HCT116 (cell line): ENCODE data around the gene KCNK6. TPM values are rescaled to one million over a fixed set of nuclear protein-coding genes. Genes with fewer than 3 reads are reported as not detected.

Experiments
- ATAC-seq: fragments of 200-7000 bp; cut with Tn5 transposase; 2 replicates; pipeline ENCODE4 v1.9.1; 2020; ENCODE audit warnings: mild to moderate bottlenecking, moderate library complexity
- BruUV-seq: library from RNA; stranded (reverse); fragments of 400-500 nt; replicated peaks from 2 replicates; lab custom pipeline; 2021; lab: Mats Ljungman, UMichigan
- CTCF ChIA-PET: fragments of 300-600 bp; sonication (Branson Sonifier 250); formaldehyde crosslinking; loops from one replicate; lab custom pipeline; 2021; ENCODE audit warnings: antibody characterized with exemption; lab: Charles Lee
- POLR2A ChIA-PET: fragments of 300-600, 350-600 bp; sonication (Branson Sonifier 250); formaldehyde crosslinking; loops from one replicate; lab custom pipeline; 2021; ENCODE audit warnings: antibody characterized with exemption; lab: Charles Lee
- RAD21 ChIA-PET, 2 experiments: fragments of 300-600 bp; sonication (Branson Sonifier 250); formaldehyde crosslinking; loops; one replicate each; lab custom pipeline; 2023; ENCODE audit warnings: low total read pairs in 2 of 2; ENCODE audit not compliant: uncharacterized antibody in 2 of 2, unreplicated experiment in 2 of 2, low non-redundant PET in 1 of 2; lab: Charles Lee
- DNase-seq: peaks from one replicate; pipeline ENCODE4 v3.0.0-alpha.2; 2010; ENCODE audit warnings: low read depth, low spot score
- H2AFZ ChIP-seq: fragments of 200-600 bp; shearing (Covaris generic), sonication (generic); 2 replicates; pipeline ENCODE4 v1.6.1; 2017; ENCODE audit warnings: low read depth, mixed run types, mixed read lengths, antibody characterized with exemption, low read length; ENCODE audit not compliant: poor library complexity, severe bottlenecking
- H3K27ac ChIP-seq: 2 replicates; pipeline ENCODE4 v1.5.1; 2012; ENCODE audit warnings: low read depth, low read length
- H3K27me3 ChIP-seq: fragments of 200-600 bp; sonication (generic); 2 replicates; pipeline ENCODE4 v1.6.1; 2016; ENCODE audit warnings: mixed run types, low read length, mixed read lengths; ENCODE audit not compliant: insufficient read depth
- H3K36me3 ChIP-seq, 2 experiments: fragments of 200-500 bp in 1 of 2; fragments of 200-600 bp in 1 of 2; sonication (Bioruptor generic) in 1 of 2; sonication (generic) in 1 of 2; 2 replicates each; pipeline versions ENCODE4 v1.5.1 to v1.6.1; 2014 to 2016; ENCODE audit warnings: low read length in 2 of 2, inconsistent platforms in 1 of 2, mixed read lengths in 1 of 2, mixed run types in 1 of 2; ENCODE audit not compliant: insufficient read depth in 2 of 2, control insufficient read depth in 1 of 2
- H3K4me1 ChIP-seq, 2 experiments: fragments of 200-600 bp in 1 of 2; sonication (generic) in 1 of 2; 2 replicates each; pipeline versions ENCODE4 v1.5.1 to v1.6.1; 2012 to 2017; ENCODE audit warnings: low read length in 2 of 2, inconsistent platforms in 1 of 2, mild to moderate bottlenecking in 1 of 2, mixed read lengths in 1 of 2, mixed run types in 1 of 2, moderate library complexity in 1 of 2; ENCODE audit not compliant: insufficient read depth in 2 of 2, control insufficient read depth in 1 of 2
- H3K4me2 ChIP-seq: fragments of 200-600 bp; sonication (generic); 2 replicates; pipeline ENCODE4 v1.6.1; 2017; ENCODE audit warnings: mixed run types, low read length, mixed read lengths
- H3K4me3 ChIP-seq, 2 experiments: fragments of 200-600 bp in 1 of 2; sonication (generic) in 1 of 2; replicated peaks in 1 of 2; 2 replicates each; pipeline ENCODE4 v1.5.1; 2011 to 2016; ENCODE audit warnings: low read length in 2 of 2, control low read depth in 1 of 2, low read depth in 1 of 2, mild to moderate bottlenecking in 1 of 2, mixed read lengths in 1 of 2, mixed run types in 1 of 2
- H3K79me2 ChIP-seq: fragments of 200-600 bp; sonication (generic); 2 replicates; pipeline ENCODE4 v1.6.1; 2017; ENCODE audit warnings: mild to moderate bottlenecking, mixed run types, low read length, moderate library complexity, mixed read lengths; ENCODE audit not compliant: insufficient read depth
- H3K9ac ChIP-seq: fragments of 200-600 bp; sonication (generic); 2 replicates; pipeline ENCODE4 v1.6.1; 2016; ENCODE audit warnings: low read length, mixed read lengths
- H3K9me2 ChIP-seq: fragments of 200-600 bp; sonication (generic), shearing (Covaris generic); 2 replicates; pipeline ENCODE4 v1.6.1; 2017; ENCODE audit warnings: mixed run types, mild to moderate bottlenecking, moderate library complexity; ENCODE audit not compliant: insufficient read depth
- H3K9me3 ChIP-seq, 2 experiments: fragments of 200-500 bp in 1 of 2; fragments of 200-600 bp in 1 of 2; sonication (Bioruptor generic) in 1 of 2; sonication (generic) in 1 of 2; 2 replicates each; pipeline ENCODE4 v1.6.1; 2014 to 2017; ENCODE audit warnings: low read length in 2 of 2, mixed read lengths in 2 of 2, inconsistent platforms in 1 of 2, low read depth in 1 of 2, mild to moderate bottlenecking in 1 of 2, mixed run types in 1 of 2, moderate library complexity in 1 of 2; ENCODE audit not compliant: control insufficient read depth in 1 of 2, insufficient read depth in 1 of 2
- H4K20me1 ChIP-seq: fragments of 200-600 bp; sonication (generic), shearing (Covaris generic); 2 replicates; pipeline ENCODE4 v1.6.1; 2017; ENCODE audit warnings: mixed run types, mild to moderate bottlenecking, moderate library complexity; ENCODE audit not compliant: insufficient read depth
- ELF1 ChIP-seq: IDR thresholded peaks from 2 replicates; pipeline ENCODE4 v1.6.1; 2012; ENCODE audit warnings: low read depth, borderline replicate concordance
- RAD21 ChIP-seq: IDR thresholded peaks from 2 replicates; pipeline ENCODE4 v1.6.1; 2012; ENCODE audit warnings: low read depth, mild to moderate bottlenecking
- SIN3A ChIP-seq: IDR thresholded peaks from 2 replicates; pipeline ENCODE4 v1.6.1; 2012; ENCODE audit warnings: low read depth
- TCF7L2 ChIP-seq: IDR thresholded peaks from 2 replicates; pipeline ENCODE4 v1.7.0; 2011; ENCODE audit warnings: borderline replicate concordance, inconsistent platforms; ENCODE audit not compliant: insufficient read depth, insufficient read length; ENCODE audit errors: extremely low read depth
- intact Hi-C: fragments of 100-400 bp; cut with micrococcal nuclease; formaldehyde crosslinking; loops from 2 replicates; pipeline ENCODE4 v1.10.0; 2022
- total RNA-seq: library from RNA; stranded (reverse); gene quantifications from one replicate; pipeline ENCODE4 v1.2.1, GENCODE V29; 2021; ENCODE audit not compliant: unreplicated experiment
- TF ChIP-seq, protein P1 (sequence below): IDR thresholded peaks from 2 replicates; pipeline ENCODE4 v1.6.1; 2012; ENCODE audit warnings: low read depth

Gene KCNK6
- total RNA-seq, 1 experiment from 2014 or later, result 11.0 TPM

DNA sequence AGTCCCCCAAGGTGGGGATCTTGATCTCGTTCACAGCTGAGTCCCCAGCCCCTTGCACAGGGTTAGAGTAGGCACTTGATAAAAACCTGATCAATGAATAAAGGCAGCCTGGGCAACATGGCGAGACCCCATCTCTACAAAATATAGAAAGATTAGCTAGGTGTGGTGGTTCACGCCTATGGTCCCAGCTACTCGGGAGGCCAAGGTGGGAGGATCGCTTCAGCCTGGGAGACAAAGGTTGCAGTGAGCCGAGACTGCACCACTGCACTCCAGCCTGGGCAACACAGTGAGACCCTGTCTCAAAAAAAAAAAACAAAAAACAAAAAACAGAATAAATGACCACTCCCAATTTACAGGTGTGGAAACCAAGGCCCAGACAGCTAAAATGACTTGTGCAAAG, 8.7 kb upstream of the KCNK6 start:
- peaks cover 16% of the 10 kb centered on the region; the same call in 1 of the 2 replicates for H3K79me2 ChIP-seq
- ATAC-seq, result no peak
- no peak overlapping the region for H3K4me2 ChIP-seq
- no peak for DNase-seq
- H4K20me1 ChIP-seq, result no peaks in the 10 kb centered on the region
- TF ChIP-seq, protein P1, sequence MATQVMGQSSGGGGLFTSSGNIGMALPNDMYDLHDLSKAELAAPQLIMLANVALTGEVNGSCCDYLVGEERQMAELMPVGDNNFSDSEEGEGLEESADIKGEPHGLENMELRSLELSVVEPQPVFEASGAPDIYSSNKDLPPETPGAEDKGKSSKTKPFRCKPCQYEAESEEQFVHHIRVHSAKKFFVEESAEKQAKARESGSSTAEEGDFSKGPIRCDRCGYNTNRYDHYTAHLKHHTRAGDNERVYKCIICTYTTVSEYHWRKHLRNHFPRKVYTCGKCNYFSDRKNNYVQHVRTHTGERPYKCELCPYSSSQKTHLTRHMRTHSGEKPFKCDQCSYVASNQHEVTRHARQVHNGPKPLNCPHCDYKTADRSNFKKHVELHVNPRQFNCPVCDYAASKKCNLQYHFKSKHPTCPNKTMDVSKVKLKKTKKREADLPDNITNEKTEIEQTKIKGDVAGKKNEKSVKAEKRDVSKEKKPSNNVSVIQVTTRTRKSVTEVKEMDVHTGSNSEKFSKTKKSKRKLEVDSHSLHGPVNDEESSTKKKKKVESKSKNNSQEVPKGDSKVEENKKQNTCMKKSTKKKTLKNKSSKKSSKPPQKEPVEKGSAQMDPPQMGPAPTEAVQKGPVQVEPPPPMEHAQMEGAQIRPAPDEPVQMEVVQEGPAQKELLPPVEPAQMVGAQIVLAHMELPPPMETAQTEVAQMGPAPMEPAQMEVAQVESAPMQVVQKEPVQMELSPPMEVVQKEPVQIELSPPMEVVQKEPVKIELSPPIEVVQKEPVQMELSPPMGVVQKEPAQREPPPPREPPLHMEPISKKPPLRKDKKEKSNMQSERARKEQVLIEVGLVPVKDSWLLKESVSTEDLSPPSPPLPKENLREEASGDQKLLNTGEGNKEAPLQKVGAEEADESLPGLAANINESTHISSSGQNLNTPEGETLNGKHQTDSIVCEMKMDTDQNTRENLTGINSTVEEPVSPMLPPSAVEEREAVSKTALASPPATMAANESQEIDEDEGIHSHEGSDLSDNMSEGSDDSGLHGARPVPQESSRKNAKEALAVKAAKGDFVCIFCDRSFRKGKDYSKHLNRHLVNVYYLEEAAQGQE, result no peak
- TF ChIP-seq SIN3A (no peak), TCF7L2 (no peak), ELF1 (no peak), RAD21 (no peak)
- H3K9ac ChIP-seq, result no peak overlapping the region
- CTCF ChIA-PET, result interaction anchor here (0.6 kb wide), 1 partner anchor 68 kb away, joined by 3 read pairs; no protein-coding TSS in a partner anchor
- no peak overlapping the region for H3K4me3 ChIP-seq
- intact Hi-C loops, result no loop called here
- H3K9me3 ChIP-seq, result no peaks in the 10 kb centered on the region
- peaks cover 4 to 12% of the 10 kb centered on the region in 2 experiments; a peak in 3 of 4 replicates for H3K4me1 ChIP-seq
- POLR2A ChIA-PET, result interaction anchor here (1.3 kb wide), 1 partner anchor 46 kb away, joined by 3 read pairs; no protein-coding TSS in a partner anchor
- H2AFZ ChIP-seq, result no peak overlapping the region
- RAD21 ChIA-PET, result interaction anchor here in 1 of 2 experiments (0.6 kb wide), 1 partner anchor 76 kb away, joined by 3 read pairs; no protein-coding TSS in a partner anchor
- peaks cover 10% of the 10 kb centered on the region in 2 experiments; a peak in 3 of 4 replicates for H3K36me3 ChIP-seq
- no peaks in the 10 kb centered on the region for H3K9me2 ChIP-seq
- no peak overlapping the region for H3K27ac ChIP-seq
- no TSS peak for BruUV-seq
- no peaks in the 10 kb centered on the region for H3K27me3 ChIP-seq
